ENCODE data around the gene EVA1C. TPM values are rescaled to one million over a fixed set of nuclear protein-coding genes. Genes with fewer than 3 reads are reported as not detected.

Gene EVA1C
- total RNA-seq, 1 experiment from 2014 or later: 0.98 TPM

GRCh38 chr21:32442566-32443318 is 30.2 kb downstream of the EVA1C start:
- no peaks in the 10 kb centered on the region for H3K9me3 ChIP-seq (ENCODE audit: control insufficient read depth, low read depth, low read length)
- Mint-ChIP-seq H3K27ac (no peak overlapping the region), H3K36me3 (ENCODE audit: insufficient read depth in 1 of 3, low read depth in 3 of 3) (peaks cover 6 to 7% (median 6%) of the 10 kb centered on the region in 3 experiments; a peak in 4 of 7 replicates), H3K4me3 (no peak overlapping the region), H3K9me3 (peaks cover 7 to 12% of the 10 kb centered on the region in 2 experiments), H3K27me3 (ENCODE audit: low read depth) (no peaks in the 10 kb centered on the region; the same call in none of the 2 replicates), H3K4me1 (0 out of 4 replicates have a peak, but pooled peaks cover 0 to 4% of the 10 kb centered on the region in 2 experiments)
- no peaks in the 10 kb centered on the region for H3K79me1 ChIP-seq (ENCODE audit: insufficient read depth, low read depth, low read length, poor library complexity, severe bottlenecking)
- H2BK5ac ChIP-seq (ENCODE audit: insufficient read length, low read length): no peak overlapping the region
- no peaks in the 10 kb centered on the region for H3K23me2 ChIP-seq (ENCODE audit: insufficient read length, low read depth, low read length, poor library complexity, severe bottlenecking)
- H3K23ac ChIP-seq (ENCODE audit: insufficient read length, low read depth, low read length): no peak overlapping the region
- no peak overlapping the region for H2AFZ ChIP-seq (ENCODE audit: low read length)
- no peak overlapping the region for H3K18ac ChIP-seq (ENCODE audit: insufficient read length, low read depth, low read length)
- no peaks in the 10 kb centered on the region for H4K20me1 ChIP-seq (ENCODE audit: control insufficient read depth, insufficient read depth, insufficient read length)
- H3K14ac ChIP-seq (ENCODE audit: insufficient read depth, low read length): no peak overlapping the region
- H3K27ac ChIP-seq (ENCODE audit: insufficient read length, low read depth, low read length): no peak overlapping the region
- no peak overlapping the region for H4K91ac ChIP-seq (ENCODE audit: insufficient read length, low read depth, low read length)
- no peak overlapping the region for H3K4ac ChIP-seq (ENCODE audit: low read depth, low read length)
- TF ChIP-seq CTCF (conservative IDR thresholded peaks at IDR 0.05): no peak
- WGBS (ENCODE audit: extremely low coverage, insufficient read length, low lambda C conversion rate): no CpG with 5 or more reads among the region's 8 CpGs
- H3K4me2 ChIP-seq (ENCODE audit: insufficient read depth, insufficient read length, low read length): no peak overlapping the region
- no peak overlapping the region for H2BK20ac ChIP-seq (ENCODE audit: low read depth, low read length, poor library complexity, severe bottlenecking)
- no peak overlapping the region for H4K5ac ChIP-seq (ENCODE audit: insufficient read length, low read depth, low read length)
- no peaks in the 10 kb centered on the region for H3K79me2 ChIP-seq (ENCODE audit: insufficient read depth, low read length)
- H3K27me3 ChIP-seq (ENCODE audit: insufficient read depth, low read length): no peaks in the 10 kb centered on the region
- no peak for DNase-seq
- H3K4me1 ChIP-seq (ENCODE audit: insufficient read depth, low read length): no peaks in the 10 kb centered on the region; the same call in 1 of the 2 replicates
- no peak overlapping the region for H3K9ac ChIP-seq (ENCODE audit: extremely low read depth, insufficient read length, low read length)
- no peak overlapping the region for H3K56ac ChIP-seq (ENCODE audit: insufficient read length, low read depth, low read length)
- H3T11ph ChIP-seq (ENCODE audit: low read length): no peak overlapping the region
- H2BK12ac ChIP-seq (ENCODE audit: insufficient read length, low read depth, low read length): no peak overlapping the region
- no peak overlapping the region for H2BK15ac ChIP-seq (ENCODE audit: low read depth, low read length)
- no peak overlapping the region for H4K8ac ChIP-seq (replicated peaks; ENCODE audit: insufficient read length, low read depth, low read length)
- H2BK120ac ChIP-seq (ENCODE audit: low read depth, low read length, poor library complexity, severe bottlenecking): no peak overlapping the region
- no peak overlapping the region for H2AK5ac ChIP-seq (ENCODE audit: insufficient read length, low read length)
